GM21447 (cell line): Measurements from ENCODE around the gene CPT1A.

Experiments used
- ATAC-seq: cut with Tn5 transposase; IDR thresholded peaks from one replicate; pipeline ENCODE4 v1.9.1; 2021; ENCODE audit not compliant: unreplicated experiment

CPT1A gene

DNA sequence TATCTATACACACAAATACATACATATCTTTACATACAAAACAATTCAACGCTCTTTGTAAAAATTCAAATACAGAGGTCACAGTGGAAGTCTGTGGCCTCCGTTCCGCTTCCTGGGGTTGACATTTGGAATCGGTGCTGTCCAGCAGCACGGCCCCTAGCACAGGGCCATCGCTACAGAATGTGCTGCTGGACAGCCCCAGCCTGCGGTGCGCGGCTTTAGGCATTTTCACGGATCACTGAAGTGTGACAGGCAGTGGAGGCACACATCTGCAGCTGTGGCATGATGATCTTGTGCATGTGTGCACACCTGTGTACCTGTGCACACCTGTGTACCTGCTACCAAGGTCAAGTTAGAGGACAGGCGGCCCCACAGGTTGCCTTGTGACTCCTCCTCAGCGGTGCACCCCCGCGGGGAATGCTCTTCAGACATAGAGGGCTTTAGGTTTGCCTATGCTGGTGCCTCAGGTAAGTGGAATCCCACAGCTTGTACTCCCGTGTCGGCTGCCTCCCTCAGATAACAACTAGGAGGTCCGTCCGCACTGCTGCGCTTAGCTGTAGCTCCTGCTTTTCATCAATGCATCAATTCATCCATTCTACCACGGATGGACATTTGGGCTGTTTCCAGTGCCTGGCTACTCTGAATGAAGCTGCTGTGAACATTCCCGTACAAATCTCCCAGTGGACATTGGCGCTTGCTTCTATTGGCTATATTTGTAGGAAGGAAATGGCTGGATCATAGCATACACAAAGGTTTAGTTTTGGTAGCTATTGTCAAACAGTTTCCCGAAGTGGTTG, 127.5 kb downstream of the CPT1A start:
- no peak for ATAC-seq

DNA sequence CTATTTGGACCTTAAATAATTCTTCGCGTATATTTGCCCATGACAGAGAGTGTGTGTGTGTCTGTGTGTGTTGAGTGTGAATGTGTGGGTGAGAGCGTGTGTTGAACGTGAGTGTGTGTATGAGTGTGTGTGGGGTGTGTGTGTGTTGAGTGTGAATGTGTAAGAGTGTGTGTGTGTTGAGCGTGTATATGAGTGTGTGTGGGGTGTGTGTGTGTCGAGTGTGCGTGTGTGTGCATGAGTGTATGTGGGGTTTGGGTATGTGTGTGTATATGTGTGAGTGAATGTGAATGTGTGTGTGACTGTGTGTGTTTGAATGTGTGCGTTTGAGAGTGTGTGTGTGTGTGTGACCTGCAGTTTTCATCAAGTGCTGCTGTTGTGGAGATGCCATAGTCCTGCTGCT, 130.6 kb downstream of the CPT1A start:
- ATAC-seq, result no peak

DNA sequence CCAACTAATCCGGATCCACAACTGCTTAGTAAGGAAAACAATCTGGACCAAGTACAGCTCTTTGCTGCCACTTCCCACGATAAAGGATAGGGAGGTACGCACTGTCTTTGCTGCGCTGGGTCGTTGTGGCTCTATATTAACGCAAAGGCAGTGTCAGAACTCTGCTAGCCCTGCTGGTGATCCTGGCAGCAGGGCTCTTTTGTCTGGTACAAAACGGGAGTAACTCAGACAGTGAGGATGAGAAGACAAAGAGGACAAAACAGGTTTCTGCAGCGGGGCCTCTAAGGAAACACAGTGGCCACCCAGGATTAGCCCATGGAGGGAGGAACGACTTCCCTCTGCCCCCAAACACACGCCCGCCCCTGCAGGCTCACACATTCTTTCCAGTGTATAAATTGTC, 131.3 kb downstream of the CPT1A start:
- no peak for ATAC-seq

DNA sequence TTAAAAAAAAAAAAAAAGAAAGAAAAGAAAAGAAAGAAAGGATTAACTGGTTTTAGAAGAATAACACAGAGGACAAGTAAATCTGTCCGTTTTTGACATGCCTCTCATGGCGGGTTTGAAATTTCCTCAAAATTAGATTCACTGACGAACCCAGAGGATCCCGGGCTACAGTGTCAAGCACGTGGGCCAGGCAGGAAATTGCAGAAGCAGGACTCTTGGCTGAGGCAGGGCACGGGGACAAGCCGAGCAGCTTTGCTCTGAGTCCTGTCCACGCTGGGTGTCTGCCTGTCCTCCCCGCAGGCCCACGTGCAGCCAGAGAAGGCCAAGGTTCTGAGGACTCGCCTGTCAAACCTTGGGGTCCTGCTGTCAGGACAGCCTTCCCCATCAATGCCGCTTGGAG, 132.7 kb downstream of the CPT1A start:
- no peak for ATAC-seq

DNA sequence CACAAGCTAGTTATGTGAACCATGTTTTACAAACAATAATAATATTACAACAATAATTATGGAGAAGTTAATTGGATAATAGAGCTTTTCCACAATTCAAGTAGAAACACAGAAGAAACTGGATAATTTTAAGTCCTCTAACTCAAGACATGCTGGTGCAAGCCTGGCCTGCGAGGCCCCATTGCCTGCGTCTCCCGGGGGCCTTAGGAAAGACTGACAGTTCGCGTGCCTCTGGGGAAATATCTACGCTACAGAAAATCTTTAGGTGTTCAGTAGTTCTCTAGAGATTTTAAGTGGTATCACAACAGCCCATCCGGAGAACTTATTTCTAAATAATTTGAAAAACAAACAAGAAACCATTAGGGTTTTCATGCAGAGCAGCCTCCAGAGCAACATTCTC, 134.2 kb downstream of the CPT1A start:
- ATAC-seq, result no peak

DNA sequence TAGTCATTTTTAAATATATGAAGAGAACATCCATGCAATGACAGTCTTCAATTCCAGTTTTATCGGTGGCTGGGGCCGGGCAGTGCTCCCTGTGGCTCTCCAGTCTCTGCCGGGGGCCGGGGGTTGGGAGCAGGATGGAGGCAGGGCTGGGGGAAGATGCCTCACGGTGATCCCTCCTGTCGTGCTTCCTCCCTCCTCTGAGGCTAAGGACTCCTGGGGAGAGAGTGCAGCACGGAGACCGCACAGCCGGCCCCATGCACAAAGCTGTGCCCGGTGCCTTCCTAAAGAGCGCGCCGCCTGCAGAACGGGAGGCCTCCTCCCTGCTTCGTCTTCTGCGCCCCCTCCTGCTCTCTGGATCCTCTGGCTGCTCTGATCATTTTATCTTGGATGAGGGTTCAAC, 136.8 kb downstream of the CPT1A start:
- no peak for ATAC-seq
